GM18499 (cell line): ENCODE results near the gene GALK2.
"Not testable (repeated sequence)": the region's sequence is repeated elsewhere in the genome, so short reads cannot be mapped to it uniquely, and the experiment has no call there.

ENCODE experiments used
- ATAC-seq: cut with Tn5 transposase; IDR thresholded peaks from one replicate; pipeline ENCODE4 v1.9.1; 2021; ENCODE audit warnings: moderate number of reproducible peaks; ENCODE audit not compliant: insufficient read depth, unreplicated experiment

GALK2 gene

GRCh38 chr15:49155834-49156627 is 14.0 kb upstream of the GALK2 start:
- ATAC-seq = peak; percentile 17

- ATAC-seq = no peak
Observed at GRCh38 chr15:49163678-49164077, 6.4 kb upstream of the GALK2 start.

- ATAC-seq = no peak
Observed at GRCh38 chr15:49164865-49165264, 5.2 kb upstream of the GALK2 start.

GRCh38 chr15:49168016-49168415 is 2.0 kb upstream of the GALK2 start:
- no peak for ATAC-seq

- ATAC-seq = no peak
Observed at GRCh38 chr15:49171790-49172189, 1.7 kb downstream of the GALK2 start.

GRCh38 chr15:49174902-49175301 is 4.9 kb downstream of the GALK2 start:
- no peak for ATAC-seq

GRCh38 chr15:49175582-49176397 is 5.7 kb downstream of the GALK2 start:
- not testable (repeated sequence) for ATAC-seq

- ATAC-seq = no peak
Observed at GRCh38 chr15:49178497-49178896, 8.4 kb downstream of the GALK2 start.

- no peak for ATAC-seq
Observed at GRCh38 chr15:49179433-49180190, 9.6 kb downstream of the GALK2 start.

GRCh38 chr15:49182128-49182527 is 12.1 kb downstream of the GALK2 start:
- ATAC-seq = no peak

- not testable (repeated sequence) for ATAC-seq
Observed at GRCh38 chr15:49183741-49184140, 13.7 kb downstream of the GALK2 start.

GRCh38 chr15:49185473-49185872 is 15.4 kb downstream of the GALK2 start:
- ATAC-seq = no peak

GRCh38 chr15:49187549-49188245 is 17.6 kb downstream of the GALK2 start:
- ATAC-seq = no peak

- no peak for ATAC-seq
Observed at GRCh38 chr15:49188933-49189332, 18.9 kb downstream of the GALK2 start.

GRCh38 chr15:49189631-49190030 is 19.6 kb downstream of the GALK2 start:
- no peak for ATAC-seq

GRCh38 chr15:49190586-49190985 is 20.5 kb downstream of the GALK2 start:
- ATAC-seq = no peak

- no peak for ATAC-seq
Observed at GRCh38 chr15:49191892-49192291, 21.8 kb downstream of the GALK2 start.

- no peak for ATAC-seq
Observed at GRCh38 chr15:49196856-49197255, 26.8 kb downstream of the GALK2 start.

GRCh38 chr15:49199666-49200065 is 29.6 kb downstream of the GALK2 start:
- no peak for ATAC-seq

- no peak for ATAC-seq
Observed at GRCh38 chr15:49200347-49200746, 30.3 kb downstream of the GALK2 start.
